COR-L47 (cell line): ENCODE measurements around the gene JPH4.
"Not testable (repeated sequence)": the region's sequence is repeated elsewhere in the genome, so short reads cannot be mapped to it uniquely, and the experiment has no call there.

Experiments
- DNase-seq: peaks from one replicate; lab custom pipeline; 2025; lab: John Stamatoyannopoulos, UW

JPH4 gene

DNA sequence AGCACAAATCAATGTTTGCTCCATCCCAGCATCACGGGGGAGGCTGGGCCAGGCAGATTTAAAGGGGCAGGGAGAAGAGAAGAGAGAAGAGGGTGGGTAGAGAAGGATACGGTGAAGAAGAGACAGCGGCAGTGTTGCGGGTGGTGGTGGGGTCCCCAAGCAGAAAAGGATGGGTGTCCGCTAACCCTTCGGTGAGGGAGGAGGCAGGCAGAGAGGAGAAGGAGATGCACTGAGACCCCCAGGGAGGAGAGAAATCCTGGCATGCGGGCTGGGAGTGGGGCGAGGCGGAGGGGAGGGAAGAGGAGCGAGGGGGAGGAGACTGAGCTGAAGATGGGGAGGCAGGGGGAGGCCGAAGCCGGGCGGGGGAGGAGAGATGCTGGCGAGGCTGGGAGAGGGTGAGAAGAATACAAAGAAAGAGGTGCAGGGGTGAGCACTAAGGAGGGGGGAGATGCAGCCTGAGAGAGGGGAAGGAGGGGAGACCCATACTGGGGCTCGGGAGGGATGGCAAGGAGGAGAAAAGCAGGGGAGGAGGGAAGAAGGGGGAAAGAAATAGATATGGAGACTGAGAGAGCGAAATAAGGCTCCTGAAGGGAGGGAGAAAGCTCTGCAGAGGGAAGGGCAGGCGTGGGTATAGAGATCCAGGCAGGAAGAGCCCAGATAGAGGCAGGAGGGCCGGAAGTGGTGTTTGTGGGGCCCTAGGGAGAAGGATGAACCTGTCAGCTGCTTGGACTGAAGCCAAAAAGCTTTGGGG, at the start of gene JPH4:
JPH4 (minus strand) TSS at position 231 of the 751 bp plus-strand sequence. CDS start 1,337 bp downstream, outside the sequence.
- peak; percentile 83 for DNase-seq

DNA sequence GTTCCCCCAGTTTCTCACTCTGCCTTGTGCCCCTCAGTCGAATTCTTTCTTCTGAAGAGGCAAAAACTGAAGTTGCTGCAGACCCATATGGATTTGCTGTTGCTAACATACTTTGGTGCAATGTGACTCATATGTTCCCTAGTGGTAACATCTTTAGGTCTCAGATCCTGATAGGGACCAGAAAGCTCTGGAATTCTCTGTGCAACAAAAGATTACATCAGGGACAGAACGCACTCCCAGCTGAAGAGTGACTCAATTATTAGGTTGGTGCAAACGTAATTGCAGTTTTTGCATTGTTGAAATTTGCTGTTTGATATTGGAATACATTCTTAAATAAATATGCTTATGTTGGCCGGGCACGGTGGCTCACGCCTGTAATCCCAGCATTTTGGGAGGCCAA, 49.4 kb upstream of the JPH4 start:
- DNase-seq, result no peak

DNA sequence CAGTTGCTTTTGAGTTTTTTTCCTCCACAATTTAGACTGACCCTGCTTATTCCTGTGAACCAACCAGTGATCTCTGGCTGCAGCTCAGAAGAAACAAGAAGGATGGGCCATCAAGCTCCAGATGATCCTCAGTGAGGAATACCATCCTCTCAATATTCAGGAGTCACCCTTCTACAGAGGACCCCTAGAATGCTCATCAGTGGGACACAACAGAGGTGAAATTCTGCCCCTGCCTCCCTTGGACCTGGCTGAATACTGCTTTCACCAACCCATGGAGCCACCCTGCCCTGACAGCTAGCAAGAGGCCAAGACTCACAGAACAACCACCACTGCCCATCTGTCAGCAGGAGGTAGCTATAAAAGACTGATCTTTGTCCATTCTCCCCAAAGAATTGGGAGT, 48.4 kb upstream of the JPH4 start:
- no peak for DNase-seq

DNA sequence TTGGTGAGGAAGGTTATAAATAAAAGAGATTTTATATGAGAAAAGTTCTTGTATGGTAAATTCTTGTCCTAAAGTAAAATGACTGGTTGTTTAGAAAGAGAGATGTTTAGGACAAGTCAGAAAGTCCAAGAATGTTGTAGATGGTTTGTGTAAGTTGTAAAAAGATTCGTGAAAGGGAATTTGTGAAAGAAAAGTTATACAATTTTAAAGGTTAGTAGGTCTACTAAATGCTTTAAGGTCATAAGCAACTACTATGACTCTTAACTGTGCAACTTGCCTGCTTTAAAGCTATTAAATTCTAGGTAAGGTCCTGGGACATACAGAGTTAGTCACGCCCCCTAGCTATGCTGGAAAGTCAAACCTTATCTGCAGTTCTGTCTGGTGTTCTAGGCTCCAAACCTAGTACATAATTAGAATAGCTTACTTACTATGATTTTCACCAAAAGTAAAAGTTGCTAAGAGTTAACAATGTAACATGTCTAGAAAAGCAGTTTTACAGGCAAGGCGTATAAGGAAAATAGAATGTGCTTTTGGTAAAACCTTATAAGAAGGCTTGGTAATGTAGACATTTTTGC, 46.3 kb upstream of the JPH4 start:
- DNase-seq, result no peak

DNA sequence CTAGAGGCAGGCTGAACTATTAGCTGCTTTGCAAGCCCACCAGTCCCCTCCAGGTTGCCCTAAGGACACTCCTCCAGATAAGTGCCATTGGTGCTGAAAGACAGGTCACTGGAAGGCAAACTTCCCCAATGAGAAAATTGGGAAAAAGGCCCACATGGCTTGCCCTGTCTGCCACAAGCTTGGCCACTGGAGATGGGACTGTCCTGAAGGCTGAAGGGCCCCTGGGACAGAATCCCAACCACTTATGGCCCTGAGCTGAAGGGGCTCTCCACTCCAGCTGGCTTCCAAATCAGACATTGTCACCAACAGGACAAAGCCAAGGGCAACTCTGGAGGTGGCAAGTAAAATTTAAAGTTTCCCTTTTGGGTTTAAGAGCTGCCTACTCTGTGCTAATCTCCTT, 45.4 kb upstream of the JPH4 start:
- DNase-seq, result no peak

DNA sequence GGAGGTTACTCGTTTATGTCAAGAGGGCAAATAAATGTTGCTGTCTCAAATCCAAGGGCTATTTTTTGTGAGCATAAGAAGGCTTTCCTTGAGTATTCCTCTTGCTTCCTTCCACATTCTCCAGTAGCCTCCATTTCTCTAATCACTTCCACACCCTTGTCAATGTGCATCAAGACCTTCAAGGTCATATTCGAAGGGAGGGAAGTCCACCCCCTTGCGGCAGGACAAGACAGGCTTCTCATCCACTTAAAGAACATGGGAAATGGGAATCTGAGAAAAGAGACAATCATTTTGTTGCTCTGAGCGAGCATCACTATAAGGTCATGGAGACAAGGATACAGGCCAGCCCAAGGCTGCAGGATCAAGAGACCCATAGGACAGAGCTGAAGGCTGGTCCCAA, 44.4 kb upstream of the JPH4 start:
- no peak for DNase-seq

DNA sequence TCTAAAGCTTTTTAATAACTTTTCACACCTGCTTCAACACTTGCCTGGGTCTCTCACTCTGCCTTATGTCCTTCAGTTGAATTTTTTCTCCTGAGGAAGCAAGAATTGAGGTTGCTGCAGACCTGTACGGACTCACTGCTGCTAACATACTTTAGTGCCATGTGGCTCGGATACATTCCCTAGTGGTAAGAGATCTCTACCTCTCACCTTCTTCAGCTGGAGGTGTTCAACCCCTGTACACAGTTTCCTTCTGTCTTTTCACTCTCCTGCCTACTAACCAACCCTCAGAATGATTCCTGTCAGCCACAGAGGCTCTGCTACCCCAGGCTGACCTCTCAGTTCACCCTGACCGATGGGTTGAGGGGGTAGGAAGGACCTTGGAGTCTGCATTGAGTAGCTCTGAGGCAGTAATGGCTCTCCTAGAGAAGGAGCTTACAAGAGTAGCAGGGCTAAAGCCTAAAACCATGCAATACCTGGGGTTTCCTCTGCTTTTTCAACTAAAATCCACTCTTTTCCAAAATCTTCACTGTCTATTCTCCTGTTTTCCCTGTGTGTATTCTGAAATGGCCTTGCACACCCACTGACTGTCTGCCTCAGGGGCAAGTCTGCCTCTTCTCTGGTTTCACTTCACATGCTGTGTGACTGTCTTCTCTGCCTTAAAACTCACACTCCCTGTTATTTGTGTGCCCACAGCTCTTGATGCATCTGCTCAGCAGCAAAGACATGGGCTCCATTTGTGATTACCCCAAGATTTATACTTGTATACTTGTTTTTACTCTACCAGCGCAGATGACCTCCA, 43.5 kb upstream of the JPH4 start:
- DNase-seq, result no peak

DNA sequence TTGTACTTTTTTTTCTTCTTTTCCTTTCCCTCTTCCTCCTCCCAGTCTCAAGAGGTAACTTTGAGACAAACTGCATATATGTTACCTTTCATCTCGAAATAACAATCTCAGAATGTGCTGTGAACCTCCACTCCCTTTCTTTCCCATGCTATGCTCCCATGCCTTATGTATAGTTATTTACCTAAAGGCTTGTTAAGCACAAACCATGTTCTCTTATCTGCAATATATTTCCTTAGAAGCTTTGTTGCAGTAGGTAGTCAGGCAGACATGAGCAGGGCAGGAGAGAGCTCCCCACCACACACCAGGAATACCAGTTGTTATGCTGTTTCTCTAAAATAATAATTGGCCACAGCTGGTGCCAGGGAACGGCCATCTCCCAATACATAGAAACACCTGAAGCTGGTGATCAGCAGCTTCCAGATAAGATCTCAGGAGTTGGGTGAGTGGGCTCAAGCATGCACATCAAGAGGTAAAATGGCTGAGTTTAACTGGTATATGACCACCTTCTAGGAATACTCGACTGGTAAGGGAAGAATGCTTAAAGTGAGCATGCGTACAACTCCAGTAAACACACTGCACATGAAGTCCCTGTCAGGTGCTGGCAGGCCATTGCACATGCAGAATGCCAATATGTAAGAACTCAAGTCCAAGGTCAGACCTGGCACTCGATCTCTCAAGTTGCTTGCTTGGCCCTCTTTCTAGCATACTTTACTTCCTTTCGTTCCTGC, 42.8 kb upstream of the JPH4 start:
- DNase-seq, result no peak

DNA sequence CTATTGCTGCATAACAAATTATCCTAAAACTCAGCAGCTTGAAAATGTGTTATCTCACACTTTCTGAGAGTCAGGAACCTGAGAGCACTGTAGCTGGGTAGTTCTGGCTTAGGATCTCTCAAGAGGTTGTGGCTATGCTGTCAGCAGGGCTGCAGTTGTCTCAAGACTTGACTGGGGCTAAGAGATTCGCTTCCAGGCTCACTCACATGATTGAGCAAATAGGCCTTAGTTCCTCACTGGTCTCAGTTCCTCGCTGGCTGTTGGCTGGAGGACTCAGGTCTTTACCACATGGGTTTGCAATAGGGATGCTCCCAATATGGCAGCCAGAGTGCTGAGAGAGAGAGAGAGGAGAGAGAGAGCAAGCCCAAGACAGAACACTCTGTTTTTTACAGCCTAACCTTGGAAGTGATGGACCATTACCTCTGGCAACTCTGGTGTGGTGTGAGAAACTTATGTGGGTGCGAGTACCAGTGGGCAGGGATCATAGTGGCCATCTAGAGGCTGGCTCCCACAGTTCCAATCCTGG, 41.6 kb upstream of the JPH4 start:
- no peak for DNase-seq

DNA sequence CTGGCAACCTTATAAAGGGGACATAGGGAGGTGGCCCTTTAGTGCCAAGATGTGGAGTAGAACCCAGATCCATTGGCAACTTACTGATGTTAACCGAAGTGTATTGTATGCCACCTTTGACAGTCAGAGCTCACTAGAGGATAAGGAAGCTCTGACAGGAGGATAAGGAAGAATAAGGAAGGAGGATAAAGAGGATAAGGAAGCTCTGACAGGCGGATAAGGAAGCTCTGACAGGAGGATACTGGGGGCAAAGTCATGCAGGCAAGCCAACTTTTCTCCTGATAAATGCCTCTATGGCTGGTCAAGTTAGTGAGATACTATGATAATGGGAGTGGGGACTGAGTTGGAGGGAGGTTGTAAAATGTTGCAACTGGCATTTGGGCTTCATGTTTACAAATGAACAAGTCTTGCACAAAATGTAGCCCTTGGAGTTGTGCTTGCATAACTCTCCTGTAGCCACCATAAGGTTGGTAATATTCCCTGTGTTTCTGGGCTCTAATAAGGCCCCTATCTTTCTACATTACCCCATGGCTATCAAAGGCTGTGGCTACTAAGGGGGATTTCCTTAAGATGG, 39.9 kb upstream of the JPH4 start:
- DNase-seq, result no peak

DNA sequence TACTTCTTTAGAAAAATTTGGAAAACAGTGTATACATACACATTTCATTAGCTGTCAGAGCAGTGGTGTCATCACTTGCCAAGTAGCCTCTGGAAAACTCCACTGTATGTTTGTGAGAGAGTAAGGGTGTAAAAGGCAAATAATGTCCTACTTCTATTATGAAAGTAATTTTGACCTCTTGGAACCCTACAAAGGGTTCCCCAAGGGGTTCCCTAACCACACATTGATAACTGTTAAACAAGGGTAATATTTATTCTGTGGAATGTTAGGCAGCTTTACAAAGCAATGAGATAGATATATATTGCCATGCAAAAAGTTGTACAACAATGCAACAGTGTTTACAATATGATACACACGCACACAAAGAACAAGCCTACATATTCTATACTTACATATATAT, 38.9 kb upstream of the JPH4 start:
- no peak for DNase-seq

DNA sequence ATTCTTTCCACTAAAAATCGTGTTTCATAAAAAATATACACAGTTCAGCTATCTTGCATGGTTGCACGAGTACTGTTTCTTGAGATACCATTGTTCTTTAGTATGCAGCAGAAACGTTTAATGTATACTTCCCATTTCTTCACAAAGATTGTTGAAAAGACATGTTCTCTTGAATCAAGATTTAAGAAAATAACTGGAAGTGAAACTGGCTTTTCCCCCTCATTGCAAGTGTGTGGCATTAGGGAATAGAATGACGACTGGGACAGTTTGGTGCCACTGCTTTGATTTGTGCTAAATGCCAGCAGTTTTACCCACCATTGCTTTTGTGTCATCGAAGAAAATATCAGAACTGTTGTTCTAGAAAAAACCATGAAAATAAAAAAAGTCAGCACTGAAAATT, 37.3 kb upstream of the JPH4 start:
- no peak for DNase-seq

DNA sequence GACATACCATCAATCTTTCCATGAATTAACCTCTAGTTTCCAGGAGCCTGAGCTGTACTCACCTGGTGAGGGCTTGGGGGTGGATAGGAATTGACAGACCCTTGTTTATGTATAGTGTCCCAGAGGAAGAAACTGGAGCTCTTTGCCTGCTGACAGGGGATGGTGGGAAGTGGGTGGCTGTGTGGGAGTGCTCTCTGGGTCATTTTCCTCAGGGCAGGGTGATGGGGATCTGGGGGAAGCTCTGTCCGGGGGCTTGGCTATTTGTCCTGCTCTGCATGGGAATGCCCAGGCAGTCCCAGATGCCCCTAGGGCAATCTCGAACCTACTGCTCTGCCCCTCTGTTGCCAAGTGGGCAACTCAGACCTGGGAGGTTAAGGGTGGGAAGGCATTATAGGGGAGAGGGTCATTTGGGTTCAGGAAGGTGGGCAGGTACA, 35.8 kb upstream of the JPH4 start:
- DNase-seq, result no peak

DNA sequence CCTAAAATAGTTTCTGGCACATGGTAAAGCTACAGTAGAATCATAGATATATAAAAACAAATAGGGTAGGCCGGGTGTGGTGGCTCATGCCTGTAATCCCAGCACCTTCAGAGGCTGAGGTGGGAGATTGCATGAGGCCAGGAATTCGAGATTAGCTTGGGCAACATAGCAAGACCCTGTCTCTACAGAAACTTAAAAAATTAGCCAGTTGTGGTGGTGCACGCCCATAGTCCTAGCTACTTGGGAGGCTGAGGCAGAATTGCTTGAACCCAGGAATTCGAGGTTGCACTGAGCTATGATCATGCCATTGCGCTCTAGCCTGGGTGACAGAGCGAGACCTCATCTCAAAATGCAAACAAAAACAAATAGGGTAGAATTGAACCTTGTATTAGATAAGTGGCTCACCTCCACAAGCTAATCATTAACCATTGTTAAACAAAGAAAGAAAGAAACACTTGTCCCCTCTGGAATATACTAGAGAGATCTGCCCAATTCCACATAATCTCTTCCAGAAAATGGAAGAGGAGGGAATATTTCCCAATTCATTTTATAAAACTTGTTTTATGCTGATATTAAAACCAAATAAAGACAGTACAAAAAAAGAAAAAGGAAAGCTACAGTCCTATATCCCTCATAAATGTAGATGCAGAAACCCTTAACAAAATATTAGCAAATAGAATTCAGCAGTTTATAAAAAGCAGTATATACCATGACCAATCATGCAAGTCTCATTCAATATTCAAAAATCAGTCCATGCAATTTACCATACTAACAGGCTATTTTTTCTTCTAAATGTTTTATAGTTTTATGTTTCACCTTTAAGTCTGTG, 34.9 kb upstream of the JPH4 start:
- no peak for DNase-seq

DNA sequence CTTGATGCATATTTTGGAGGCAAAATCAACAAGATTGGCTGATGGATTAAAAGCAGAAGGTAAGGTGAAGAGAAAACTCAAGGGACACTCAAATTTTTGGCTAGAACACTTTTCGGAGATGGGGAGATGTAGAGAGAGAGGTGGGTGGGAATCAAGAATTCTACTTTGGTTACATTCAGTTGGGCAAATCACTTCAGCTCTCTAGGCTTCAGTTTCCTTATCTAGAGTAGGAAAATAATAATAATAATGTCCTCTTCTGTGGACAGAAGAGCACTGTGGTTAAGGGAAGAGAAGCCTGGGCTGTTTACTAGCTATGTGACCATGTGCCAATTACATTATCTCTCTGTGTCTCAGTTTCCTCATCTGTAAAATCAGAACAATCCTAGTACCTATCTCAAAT, 34.2 kb upstream of the JPH4 start:
- DNase-seq, result no peak

DNA sequence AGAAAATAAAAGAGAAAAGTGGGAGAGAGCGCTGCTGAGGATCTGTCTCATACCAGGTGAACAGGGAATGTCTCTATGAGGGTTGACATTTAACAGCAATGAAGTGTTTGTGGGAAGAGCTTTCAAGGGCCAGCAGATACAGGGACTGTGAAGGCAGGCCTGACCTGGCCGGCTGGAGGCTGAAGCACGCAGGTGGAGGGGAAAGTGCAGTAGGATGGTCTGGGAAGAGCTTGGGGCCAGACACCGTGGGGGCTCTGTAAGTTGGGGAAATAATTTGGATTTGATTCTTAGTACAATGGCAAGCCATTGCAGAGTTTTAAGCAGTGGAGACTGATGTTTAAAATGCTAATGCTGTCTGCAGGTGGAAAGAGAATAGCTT, 33.8 kb upstream of the JPH4 start:
- DNase-seq, result no peak

DNA sequence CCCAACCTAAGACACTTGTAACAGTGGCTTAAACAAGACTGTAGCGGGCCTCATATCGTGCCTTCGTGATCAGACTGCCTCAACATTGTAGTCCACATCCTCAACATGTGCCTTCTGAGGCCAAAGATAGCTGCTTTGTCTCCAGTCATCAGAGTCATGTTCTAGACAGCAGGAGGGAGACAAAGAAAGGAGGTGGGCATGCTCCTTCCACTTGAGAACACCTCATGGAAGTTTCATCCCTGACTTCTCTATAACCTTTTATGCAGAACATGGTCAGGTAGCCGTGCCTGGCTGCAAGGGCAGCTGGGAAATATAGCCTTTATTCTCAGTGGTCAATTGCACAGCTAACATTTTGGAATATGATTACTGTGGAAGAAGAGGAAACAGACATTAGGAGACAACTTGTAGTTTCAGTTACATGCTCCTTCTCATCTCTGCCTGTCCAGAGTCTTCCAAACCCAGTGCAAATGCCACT, 32.3 kb upstream of the JPH4 start:
- no peak for DNase-seq

DNA sequence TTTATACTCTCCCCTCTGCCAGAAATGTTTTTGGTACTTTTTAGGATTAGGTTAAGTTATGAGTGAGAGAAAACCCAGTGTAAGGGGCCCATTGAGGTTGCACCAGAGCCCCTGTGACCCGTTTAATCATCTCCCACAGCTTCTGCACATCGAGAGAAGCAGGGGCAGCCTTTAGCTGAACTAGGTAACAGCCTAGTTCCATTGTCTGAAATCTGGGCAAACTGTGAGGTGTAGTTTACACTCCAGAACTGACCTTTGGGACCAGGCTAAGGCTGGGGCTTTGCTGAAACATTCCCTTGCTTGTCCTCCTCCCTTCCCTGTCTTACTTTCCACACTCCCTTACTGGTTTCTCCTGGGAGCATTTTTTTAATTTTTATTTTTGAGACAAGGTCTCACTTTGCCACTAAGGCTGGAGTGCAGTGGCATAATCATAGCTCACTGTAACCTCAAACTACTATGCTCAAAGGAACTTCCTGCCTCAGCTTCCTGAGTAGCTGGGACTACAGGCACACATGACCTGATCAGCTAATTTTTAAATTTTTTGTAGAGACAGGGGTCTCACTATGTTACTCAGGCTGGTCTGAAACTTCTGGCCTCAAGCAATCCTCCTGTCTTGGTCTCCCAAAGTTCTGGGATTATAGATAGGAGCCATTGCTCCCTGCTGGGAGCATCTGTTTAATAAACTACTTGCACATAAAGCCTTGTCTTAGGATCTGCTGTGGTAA, 31.7 kb upstream of the JPH4 start:
- DNase-seq, result no peak

DNA sequence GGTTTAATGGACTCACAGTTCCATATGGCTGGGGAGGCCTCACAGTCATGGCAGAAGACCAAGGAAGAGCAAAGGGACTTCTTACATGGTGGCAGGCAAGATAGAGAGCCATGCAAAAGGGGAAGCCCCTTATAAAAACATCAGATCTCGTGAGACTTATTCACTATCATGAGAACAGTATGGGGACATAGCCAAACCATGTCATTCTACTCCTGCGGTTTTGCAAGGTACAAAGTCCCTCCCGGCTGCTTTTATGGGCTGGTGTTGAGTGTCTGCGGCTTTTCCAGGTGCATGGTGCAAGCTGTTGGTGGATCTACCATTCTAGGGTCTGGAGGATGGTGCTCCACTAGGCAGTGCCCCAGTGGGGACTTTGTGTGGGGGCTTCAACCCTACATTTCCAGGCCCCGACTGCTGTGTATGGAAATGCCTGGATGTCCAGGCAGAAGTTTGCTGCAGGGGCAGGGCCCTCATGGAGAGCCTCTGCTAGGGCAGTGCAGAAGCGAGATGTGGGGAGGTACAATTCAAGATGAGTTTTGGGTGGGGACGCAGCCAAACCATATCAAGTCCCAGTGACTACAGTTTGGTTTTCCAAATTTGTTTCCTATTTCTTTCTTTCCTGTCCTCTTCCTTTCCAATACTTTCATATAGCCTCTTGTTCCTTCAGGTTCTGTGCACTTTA, 31.0 kb upstream of the JPH4 start:
- DNase-seq, result not testable (repeated sequence)

DNA sequence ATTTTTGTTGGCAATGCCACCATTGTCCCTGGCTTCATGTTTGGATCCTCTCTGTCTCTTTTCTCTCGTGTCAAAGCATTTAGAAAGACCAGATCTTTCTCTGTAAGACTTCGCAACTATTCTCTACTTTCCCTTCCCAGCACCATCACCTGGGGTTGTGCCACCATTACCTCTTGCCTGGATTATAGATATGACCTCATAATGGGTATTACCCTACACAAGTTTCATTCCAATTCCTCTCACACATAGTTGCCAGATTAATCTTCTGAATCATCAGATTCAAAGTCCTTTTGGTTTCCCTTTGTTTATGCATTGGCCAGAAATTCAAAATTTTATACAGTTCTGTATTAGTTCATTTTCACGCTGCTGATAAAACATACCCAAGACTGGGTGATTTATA, 30.4 kb upstream of the JPH4 start:
- no peak for DNase-seq
